Measurements from ENCODE around the gene RPS6KA2.

GRCh38 chr6:166397849-166398248 is 229.2 kb downstream of the RPS6KA2 start:
- TF ChIP-seq CTCF (conservative IDR thresholded peaks at IDR 0.05) (no peak), EZH2 (IDR thresholded peaks at IDR 0.05; ENCODE audit: low read depth) (no peak)
